Posterior vena cava (tissue), 2 donors: ENCODE data around the gene SH3D19. TPM values are rescaled to one million over a fixed set of nuclear protein-coding genes. Genes with fewer than 3 reads are reported as not detected.
"Not testable (repeated sequence)": the region's sequence is repeated elsewhere in the genome, so short reads cannot be mapped to it uniquely, and the experiment has no call there.

Experiments used
- DNase-seq: peaks from one replicate; pipeline ENCODE4 v3.0.0-alpha.2; 2020; ENCODE audit warnings: low spot score
- intact Hi-C, 2 donors: fragments of 100-400 bp; cut with DNase I; formaldehyde crosslinking; loops; one replicate each; pipeline versions ENCODE4 v1.14.1 to v1.14.2; 2022 to 2023
- total RNA-seq, 2 donors: library from RNA; stranded (reverse); fragmentation: NEBNext Ultra II Directional; extraction: Animal tissue kit (Norgen Biotek cat#: 25700); gene quantifications; one replicate each; pipeline ENCODE4 v1.2.1, GENCODE V29; 2021
- donor health status: DM: yes; HTN: yes; CAD: no.
- donor health status: DM: yes; HTN: yes; CAD: no.

The SH3D19 gene
- total RNA-seq, 2 donors from 2014 or later, result 118 to 140 TPM

DNA sequence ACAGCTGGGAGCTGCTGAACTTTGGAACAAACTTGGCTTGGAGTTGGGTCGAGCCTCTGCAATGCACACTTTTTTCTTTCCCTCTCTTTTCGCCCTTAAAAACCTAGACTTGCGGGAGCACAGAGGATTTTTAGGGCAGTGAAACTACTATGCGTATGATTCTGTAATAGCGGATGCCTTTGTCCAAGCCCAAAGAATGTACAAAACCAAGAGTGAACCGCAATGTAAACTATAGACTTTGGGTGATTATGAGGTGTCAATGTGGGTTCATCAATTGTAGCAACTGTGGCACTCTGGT, 493 bp upstream of the SH3D19 start:
- no peak for DNase-seq
- intact Hi-C loops, result loop anchor here in 1 of 2 donors (5.0 kb wide), 1 partner anchor 39 kb away; no protein-coding TSS in a partner anchor

DNA sequence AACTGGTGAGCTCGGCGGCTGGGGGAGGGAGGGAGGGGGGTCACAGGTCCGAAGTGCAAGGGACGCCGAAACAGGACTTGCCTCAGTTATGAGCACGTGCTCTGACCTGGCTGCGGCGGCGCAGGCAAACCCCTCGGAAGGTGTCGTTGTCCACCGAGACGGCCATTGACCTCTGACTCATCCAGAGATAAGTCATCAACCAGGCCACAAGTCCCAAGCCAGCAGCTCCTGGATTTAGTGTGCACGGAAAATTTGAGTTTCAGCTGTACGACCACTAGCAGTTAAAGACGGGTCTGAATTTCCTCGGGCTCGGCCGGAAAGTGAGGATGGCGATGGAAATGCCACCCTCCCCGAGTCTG, 674 bp downstream of the SH3D19 start:
- DNase-seq, result peak; percentile 87
- intact Hi-C loops, result loop anchor here in 1 of 2 donors (5.0 kb wide), 1 partner anchor 37 kb away; no protein-coding TSS in a partner anchor

DNA sequence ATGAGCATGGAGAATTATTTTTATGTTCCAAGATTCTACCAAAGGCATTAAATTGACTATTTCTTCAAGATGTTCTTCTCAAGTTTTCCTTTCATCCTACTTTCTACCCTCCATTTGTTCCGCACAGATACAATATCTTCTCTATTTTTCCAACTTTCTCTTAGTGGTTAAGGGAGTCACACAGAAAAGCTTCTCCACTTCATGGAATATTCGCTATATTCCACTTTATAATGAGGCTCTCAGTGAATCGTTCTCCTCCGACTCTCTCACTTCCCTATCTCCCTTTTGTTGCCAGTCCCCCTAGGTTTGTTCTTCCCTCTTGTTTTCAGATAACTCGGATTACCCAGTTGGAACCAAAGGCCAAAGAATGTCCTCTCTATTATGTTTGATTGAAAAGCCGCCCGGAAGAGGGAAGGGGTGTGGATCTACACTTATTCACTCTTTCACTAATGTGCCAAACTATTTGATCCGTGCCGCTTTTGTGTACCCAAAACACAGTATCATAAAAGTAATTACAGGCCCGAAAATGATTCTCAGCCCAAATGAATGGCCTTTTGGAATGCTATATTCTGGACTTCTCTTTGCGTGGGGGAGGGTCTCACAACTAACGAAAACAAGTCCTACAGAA, 1.2 kb downstream of the SH3D19 start:
- no peak for DNase-seq
- intact Hi-C loops, result no loop called here

DNA sequence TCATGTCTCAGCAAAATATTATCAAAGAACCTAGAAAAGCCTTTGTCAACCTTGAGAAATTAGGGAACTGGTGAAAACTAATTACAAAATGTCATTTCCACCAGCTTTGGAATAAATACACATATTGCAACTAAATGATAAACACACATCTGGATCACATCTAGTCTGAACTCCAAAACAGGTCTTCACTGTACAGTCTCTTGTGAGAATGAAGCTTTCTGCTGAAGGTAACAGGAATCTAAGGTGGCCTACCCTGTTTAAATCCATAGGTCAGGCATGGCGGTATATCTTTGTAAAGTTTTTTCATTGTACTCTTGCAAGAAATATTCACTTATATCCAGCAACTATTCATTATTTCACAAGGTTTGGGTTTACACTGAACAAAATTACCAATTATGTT, 1.7 kb downstream of the SH3D19 start:
- no peak for DNase-seq
- intact Hi-C loops, result no loop called here

DNA sequence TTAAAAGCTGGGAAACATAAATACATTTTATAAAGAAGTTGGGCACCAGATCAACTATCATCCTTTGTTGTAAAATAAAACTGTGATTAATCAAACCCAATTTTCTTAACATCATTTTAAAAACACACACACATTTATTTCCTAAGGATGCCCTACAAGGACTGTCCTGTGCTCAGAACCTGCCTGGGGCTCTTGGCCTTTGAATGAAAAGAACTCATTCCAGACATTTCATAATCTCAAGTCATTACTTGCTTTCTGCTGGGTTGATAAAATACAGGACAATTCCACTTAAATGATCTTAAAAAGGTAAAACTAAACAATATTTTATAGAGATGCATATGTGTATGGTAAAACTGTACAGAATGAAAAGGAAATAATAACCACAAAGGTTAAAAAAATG, 2.8 kb downstream of the SH3D19 start:
- intact Hi-C loops, result no loop called here

DNA sequence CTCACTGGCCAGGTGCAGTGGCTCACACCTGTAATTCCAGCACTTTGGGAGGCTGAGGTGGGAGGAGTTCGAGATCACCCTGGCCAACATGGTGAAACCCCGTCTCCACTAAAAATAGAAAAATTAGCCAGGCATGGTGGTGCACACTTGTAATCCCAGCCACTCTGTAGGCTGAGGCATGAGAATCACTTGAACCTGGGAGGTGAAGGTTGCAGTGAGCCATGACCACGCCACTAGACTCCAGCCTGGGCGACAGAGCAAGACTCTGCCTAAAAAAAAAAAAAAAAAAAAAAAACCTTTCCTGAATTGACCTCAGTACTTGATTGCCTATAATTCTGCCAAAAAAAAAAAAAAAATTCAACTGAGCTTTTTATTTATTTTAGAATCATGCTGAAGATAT, 3.2 kb downstream of the SH3D19 start:
- DNase-seq, intact Hi-C loops: not testable (repeated sequence)

More for the DNA sequence above, 2.8 kb downstream of the SH3D19 start:
- DNase-seq, result no peak

DNA sequence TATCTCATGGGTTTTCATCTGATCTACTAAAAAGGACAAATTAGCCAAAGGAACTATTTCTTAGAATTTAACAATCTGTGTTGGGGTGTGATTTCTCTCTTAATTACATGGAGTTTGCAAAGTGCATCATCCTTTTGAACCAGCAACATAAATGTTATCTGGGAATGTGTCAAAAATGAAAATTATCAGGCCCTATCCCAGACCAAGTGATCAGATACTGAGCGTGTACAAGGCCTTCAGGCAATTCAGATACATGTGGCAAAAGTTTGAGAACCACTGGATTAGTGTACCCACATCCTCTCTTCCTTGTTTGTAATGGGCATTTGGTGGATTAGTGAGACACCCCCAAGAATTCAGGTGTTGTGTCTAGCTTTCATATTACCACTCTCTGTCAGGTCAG, 3.8 kb downstream of the SH3D19 start:
- DNase-seq, result no peak
- intact Hi-C loops, result no loop called here

DNA sequence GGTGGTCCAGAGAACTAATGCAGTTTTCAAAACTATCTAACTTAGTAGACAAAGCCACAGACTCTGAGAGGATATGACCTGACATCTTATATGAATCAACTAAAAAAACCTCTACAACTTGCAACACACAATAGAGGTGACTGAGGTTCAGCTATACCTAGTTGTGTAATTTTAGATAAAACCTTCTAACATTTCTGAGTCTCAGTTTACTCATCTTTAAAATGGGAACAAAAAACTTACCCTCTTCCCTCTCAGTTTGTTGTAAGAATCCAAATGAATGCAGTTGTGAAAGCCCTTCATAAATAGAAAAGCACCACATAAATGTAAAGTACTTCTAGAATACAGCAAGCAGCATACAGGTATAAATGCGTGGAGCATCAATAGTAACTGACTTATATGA, 5.9 kb downstream of the SH3D19 start:
- no peak for DNase-seq
- intact Hi-C loops, result no loop called here

DNA sequence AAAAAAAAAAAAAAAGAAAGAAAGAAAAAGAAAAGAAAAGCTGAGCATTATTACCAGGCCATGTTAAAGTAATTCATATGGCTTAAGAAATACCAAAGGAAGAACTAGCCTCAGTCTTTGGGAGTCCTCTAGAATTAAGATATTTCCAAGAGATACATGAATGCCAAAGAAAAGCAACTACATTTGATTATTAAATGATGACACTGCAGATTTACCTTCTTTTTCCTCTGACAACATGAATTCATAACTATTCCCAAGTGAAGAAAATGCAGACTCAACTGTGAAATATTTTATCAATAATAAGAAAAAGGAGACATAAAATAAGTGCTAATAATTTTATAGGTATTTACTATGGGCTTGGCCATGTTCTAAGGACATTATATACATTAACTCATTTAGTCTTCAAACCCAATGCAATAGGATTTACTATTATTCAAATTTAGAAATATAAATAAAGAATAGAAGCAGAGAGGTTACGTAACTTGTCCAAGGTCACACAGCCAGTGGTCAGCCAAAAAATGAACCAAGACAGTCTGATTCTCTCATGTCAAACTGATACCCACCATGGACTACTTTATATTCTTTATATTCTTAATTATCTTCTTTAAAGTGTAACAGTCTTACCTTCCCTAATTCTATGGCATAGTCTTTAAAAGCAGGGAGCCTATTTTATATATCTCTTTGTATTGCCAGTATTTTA, 6.9 kb downstream of the SH3D19 start:
- DNase-seq, result no peak
- intact Hi-C loops, result no loop called here

DNA sequence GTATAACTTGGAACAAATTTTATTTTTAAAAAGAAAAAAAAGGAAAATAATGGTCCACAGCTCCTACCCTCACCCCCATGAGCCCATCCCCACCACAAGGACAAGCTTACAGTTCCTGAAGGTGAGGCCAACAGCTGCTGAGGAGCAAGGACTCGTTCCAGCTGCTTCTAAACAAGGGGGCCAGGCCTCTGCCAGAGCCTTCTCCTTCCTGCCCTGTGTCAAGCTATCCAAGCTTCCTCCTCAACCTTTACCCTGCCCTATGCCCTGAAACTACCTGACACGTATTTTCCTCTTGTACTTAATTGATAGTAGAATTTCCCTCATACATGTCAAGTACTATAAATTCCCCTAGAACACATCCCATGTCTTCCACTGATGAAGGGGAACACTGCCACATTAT, 8.8 kb downstream of the SH3D19 start:
- DNase-seq, result no peak
- intact Hi-C loops, result no loop called here

DNA sequence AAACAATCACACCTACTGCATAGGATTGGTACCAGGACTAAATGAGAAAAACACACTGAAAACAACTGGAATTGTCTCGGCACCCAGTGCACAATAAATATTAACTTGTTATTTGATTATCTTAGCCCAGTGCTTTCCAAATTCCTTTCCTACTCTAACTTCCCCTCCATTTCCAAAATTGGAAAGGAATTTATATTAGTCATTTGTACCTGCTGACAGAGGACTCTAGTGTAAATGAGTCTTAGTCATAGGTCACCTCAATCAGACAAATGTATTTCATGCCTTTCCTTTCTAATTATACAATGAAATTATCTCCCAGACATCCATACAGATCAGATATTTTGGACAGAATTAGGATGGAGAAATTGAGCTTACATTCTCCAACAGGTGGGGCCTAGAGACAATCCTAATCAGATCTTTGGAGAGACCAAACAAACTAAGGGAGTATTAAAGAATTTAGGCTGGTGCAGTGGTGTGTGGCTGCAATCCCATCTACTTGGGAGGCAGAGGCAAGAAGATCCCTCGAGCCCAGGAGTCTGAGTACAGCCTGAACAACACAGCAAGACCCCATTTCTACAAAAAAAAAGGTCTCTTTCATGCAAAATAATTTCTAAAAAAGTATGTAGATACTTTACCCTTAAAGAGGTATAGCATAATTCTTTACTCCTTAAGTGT, 10.1 kb downstream of the SH3D19 start:
- intact Hi-C loops, result no loop called here

DNA sequence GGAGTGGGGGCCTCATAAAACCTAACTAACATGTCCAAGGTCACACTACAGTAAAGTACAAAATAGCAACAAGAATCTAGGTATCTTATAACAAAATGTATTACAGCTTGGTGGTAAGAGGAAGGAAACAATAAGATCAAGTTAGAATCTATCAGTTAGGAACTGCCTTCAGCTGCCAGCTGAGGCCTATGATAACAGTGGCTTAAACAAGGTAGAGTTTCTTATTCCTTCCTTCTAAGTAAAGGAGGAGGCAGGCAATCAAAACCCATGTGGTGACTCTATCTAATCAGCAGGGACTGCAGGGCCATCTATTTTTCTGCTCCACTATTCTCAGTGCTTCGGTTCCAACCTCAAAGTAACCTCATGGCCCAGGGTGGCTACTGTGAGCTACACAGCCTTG, 10.9 kb downstream of the SH3D19 start:
- DNase-seq, result no peak
- intact Hi-C loops, result no loop called here

More for the DNA sequence above, 10.1 kb downstream of the SH3D19 start:
- DNase-seq, result no peak

DNA sequence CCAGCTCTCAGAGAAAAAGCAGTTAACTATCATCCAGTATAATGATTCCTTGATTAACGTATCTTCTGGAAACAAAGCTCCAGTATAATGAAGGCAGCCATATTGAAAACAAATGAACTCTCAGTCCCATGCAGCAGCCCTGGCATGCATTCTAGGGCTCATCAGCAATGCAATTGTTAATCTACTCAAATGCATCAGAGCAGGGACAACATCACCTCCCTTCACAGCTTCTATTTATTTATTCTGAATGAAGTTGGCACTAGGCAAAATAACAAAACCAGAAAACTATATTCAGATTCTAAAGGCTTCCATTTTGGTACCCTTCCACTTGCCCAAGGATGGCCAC, 11.4 kb downstream of the SH3D19 start:
- no peak for DNase-seq
- intact Hi-C loops, result no loop called here

DNA sequence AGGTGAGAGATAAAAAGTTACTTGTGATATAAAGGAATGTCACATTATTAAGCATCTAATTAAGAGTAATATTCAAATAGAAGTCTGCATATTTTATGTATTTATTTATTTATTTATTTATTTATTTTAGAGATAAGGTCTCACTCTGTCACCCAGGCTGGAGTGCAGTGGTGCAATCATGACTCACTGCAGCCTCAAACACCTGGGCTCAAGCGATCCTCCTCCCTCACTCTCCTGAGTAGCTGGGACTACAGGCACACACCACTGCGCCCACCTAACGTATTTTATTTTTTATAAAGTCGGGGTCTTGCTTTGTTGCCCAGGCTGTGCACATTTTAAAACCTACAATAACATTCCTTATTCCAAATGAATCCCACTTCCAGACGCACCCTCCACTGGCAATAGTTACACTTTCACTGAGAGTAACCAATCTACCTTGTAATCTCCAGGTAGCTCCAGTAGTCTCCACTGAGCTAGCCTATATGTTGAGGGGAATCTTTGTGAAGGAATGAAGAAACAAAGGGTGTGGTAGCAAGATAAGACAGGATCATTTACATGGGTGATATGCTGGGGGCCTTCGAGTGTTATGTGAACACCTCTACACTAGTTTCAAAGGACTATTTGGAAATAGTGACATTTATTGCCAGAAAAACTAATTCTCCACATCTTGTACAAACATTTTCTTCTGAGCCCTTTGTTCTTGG, 11.9 kb downstream of the SH3D19 start:
- intact Hi-C loops, result no loop called here
- no peak for DNase-seq

DNA sequence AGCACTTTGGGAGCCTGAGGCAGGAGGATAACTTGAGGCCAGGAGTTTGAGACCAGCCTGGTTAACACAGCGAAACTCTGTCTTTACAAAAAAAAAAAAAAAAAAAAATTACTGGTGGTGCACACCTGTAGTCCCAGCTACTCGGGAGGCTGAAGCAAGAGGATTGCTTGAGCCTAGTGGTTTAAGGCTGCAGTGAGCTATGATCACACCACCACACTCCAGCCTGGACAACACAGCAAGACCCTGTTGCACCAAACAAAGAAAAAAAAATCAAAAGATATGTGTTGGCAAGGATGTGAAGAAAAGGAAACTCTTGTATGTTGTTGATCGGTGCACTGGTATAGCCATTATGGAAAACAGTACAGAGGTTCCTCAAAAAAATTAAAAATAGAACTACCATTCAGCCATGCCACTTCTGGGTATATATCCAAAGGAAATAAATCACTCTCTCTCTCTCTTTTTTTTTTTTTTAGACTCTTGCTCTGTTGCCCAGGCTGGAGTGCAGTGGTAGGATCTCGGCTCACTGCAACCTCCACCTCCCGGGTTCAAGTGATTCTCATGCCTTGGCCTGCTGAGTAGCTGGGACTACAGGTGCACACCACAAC, 15.2 kb downstream of the SH3D19 start:
- intact Hi-C loops, result no loop called here
- DNase-seq, result no peak

DNA sequence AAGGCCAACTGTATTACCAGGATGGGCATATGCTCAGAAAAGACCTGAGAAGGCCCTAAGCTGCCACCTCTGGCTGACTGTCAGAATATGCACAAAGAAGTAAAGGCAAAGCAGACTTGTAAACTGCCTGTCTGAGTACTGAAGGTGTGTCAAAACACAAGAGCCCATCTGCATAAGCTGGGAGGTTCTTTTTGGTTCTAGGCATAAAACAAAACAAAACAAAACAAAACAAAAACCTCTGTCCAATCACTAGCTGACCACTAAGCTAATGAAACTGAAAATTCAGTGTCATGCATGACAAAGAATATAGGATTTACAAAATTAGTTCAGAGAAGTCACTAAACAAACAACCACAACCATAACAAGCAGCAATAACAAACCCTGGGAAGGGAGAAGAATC, 20.6 kb downstream of the SH3D19 start:
- intact Hi-C loops, result no loop called here
- no peak for DNase-seq

DNA sequence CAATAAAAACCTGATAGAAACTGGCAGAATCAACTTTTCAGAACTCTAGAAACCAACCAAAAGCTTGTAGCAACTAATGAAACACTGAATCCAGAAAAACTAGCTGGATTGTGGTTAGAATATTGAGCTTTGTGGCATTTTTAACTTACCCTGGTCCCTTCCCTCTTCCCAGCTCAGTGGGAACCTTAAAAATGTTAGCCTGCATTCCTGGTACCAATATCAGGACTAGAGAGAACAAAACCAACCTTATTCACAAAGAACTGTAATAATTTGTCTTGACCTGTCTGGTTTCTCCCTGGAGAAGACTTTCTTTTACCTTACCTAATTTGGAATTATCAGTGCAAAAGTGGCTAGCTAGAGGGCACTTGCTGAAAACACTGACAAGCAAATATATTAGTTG, 21.2 kb downstream of the SH3D19 start:
- intact Hi-C loops, result no loop called here
- no peak for DNase-seq

DNA sequence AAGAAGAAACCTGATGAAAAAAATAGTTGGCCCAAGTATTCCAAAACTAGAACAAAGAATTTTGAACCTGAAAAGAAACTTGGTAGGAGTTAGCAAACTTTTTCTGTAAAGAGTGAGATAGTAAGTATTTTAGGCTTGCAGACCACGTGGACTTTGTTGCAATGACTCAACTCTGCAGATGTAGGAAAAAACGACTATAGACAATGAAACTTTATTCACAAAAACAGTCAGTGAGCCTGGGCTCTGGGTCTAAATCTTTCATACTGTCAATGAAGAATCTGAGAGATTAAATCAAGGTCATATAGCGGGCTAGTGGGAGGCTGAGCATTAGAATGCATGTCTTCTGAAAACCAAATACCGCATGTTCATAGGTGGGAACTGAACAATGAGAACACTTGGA, 23.0 kb downstream of the SH3D19 start:
- no peak for DNase-seq
- intact Hi-C loops, result no loop called here

DNA sequence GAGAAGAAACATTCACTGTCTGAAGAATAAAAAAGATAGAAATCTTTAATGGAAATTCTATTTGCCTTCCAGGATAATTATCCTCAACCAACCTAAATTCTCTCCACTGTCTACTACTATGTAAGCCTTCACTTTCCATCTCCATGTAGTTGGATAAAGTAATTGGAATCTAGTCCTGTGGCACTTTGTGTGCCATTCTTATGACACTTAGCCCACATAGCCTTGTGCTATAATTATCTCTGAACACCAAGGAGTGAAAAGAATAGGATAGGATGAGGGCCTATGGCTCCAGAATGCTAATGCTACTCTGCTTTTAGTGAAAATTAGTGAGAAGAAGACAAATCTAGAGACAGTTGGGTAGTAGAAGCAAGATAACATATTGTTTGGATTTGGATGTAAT, 28.2 kb downstream of the SH3D19 start:
- intact Hi-C loops, result no loop called here
- no peak for DNase-seq

DNA sequence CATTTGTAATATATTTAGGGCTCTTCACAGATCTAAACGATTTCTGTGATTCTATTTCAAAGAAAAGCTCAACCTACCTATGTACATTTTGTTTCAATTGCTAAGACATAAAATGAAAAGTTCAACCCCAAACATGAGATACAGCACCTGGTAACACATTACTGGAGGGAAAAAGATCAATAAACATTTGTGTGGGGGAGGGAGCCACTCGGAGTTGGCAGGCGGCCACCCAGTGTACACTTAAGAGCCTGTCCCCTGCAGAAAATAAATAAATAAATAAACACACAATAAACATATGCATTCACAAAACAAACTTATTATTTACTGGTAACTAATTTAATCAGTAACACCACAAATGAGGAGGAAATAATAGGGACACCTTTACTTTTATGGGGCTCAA, 29.2 kb downstream of the SH3D19 start:
- intact Hi-C loops, result no loop called here
- no peak for DNase-seq
